GM21723 (cell line): ENCODE measurements around the gene CDON.
A peak's percentile ranks its signal among the peaks of the same experiment; 100 is the strongest.

Experiments
- ATAC-seq: cut with Tn5 transposase; IDR thresholded peaks from one replicate; pipeline ENCODE4 v1.9.1; 2021; ENCODE audit warnings: mild to moderate bottlenecking, moderate library complexity; ENCODE audit not compliant: unreplicated experiment

The CDON gene

DNA sequence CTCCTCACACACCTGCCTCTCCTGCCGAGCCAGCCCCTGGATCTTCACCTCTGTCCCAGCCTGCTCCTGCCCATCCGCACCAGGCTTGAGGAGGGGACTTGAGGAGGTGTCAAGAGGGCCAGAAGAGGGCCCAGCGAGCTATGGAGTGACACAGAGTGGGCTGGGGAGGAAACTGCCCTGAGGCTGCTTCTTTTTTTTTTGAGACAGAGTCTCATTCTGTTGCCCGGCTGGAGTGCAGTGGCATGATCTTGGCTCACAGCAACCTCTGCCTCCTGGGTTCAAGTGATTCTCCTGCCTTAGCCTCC, 21.9 kb upstream of the CDON start:
- no peak for ATAC-seq

DNA sequence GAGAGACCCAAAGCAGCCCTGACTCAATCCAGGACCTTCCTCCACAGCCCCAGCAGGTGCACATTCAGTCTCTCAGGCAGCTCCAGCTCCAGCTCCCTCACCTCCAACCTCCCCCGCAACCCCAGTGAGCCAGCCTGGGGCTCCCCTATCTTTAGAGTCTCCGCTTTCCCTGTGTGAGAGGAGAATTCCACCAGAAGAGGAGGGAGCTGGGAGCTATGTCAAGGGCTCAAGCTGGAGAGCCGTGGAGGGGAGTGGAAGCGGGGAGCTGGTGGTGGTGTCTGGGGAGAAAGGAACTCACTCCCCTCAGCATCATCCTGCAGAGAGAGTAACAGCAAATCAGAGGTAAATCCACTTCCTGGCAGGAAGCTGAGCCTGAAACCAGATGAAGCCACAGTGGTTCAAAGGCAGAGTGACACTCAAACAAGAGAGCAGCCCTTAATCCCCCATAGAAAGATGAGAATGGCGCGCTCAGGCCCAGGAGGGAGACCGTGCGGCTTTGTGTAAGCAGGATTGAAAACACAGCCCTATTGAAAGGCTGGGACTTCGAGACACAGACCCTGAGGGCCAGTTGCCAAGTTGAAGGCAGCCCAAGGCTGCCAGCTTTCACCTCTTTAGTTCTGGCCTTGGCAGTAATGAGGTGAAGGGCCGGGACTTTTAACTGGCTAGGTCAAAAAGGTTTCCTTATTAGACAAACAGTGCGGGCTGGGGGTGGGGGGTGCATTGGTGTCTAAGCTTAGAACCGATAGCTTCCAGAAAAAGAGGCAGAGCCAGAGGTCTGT, 21.4 kb upstream of the CDON start:
- ATAC-seq, result no peak

DNA sequence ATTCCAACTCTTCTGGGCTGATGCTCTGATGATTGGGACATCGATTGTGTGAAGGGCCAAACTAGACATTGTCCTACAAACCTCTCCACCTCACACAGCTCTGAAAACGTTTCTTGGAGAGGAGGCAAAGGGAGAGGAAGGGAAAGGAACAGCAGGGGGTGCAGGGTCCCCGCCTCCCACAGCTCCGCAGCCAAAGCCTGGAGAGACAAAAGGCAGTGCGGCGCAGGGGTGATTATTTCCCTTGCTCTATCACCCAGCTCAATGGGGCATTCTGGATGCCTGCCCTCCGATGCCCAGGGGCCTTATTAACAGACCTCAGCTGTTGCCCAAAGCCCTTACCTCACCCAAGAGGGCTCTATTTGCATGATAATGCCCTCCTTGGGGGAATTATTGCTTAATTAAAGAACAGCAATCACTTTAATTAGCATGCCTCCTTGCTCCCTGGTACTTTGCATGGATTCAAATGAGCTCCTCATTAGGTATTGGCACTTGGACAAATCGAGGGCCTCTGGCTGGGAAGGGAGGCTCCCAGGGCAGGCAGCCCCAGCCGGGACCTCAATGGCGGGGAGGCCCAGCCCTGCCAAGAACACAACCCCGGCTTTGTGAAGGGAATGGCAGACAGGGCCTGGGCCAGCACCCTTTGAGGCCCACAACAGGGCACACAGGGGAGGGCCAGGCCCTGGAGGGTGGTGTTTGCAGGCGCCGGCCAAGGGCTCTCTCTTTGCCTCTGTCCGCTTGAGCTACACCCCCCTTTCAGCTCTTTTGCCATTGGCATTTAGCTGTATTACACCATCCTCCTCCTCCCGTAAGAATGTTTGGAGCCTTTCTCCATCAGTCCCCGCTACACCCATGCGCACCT, 19.8 kb upstream of the CDON start:
- ATAC-seq, result no peak

DNA sequence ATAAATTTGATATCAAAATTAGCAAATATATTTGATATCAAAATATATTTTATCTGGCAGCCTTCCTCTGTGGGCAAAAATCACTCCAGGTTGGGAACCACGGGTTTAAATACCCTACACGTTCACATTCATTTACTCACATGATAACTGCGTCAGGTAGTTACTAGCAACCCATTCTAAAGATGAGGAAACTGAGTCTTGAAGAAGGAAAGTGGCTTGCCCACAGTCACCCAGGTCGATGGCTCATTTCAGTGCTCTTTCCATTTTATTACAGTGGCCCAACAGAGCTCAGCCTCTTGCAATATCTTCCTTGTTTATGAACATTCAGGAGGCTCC, 19.2 kb upstream of the CDON start:
- no peak for ATAC-seq

DNA sequence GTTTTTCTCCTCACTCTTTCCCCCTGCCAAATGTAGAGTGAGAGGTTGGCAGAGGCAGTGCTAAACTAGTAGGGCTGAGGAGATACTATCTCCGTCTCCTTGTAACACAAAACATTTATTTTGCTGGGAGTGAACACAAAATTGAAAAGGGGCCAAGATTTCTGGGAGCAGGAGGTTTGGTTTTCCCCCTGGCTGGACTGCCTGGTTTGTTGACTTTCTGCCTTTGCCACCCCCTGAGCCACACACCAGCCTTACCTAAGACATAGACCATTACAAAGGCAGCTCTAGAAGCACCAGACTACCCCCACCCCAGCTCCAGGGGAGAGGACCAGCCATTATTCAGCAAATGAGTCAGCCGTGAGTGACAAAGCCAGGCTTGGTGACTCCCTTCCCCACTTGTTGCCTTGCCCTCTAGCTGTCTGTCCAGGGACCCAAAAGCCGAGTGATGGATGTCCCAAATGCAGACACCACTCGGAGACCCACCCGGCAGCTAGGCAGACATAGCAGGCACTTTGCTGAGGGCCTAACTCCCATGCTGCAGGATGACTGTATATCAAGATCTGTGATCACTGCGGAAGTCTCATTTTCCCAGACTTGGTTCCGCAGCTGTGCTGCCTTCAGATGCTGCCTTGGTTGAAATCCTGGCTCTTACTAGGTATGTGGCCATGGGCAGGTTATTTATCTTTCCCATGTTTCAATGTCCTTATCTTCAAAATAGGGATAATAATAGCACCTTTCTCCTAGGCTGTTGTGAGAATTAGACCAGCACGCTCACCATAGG, 17.7 kb upstream of the CDON start:
- no peak for ATAC-seq

DNA sequence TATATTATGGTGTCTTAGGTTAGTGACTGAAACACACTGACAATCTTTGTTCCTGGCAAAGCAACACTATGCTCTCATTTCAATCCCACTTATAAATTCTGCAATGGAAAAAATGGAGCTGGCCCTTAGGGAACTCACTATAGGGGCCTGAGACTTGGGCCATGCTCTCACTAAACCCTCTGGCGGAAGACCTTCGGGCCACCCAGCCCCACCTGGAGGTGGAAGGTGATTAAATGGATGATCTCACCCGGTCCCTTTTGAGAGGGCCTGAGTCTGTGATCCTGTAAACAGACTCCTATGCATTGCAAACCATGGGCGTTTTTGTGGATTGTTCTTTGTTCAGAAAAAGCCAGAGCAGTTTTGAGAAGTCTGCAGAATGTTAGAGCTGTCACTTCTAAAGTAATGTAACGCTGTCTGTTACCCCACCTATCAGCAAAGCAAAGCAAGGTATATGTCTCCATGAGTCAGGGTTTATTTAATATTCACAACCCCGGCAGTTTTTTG, 17.0 kb upstream of the CDON start:
- ATAC-seq, result no peak

DNA sequence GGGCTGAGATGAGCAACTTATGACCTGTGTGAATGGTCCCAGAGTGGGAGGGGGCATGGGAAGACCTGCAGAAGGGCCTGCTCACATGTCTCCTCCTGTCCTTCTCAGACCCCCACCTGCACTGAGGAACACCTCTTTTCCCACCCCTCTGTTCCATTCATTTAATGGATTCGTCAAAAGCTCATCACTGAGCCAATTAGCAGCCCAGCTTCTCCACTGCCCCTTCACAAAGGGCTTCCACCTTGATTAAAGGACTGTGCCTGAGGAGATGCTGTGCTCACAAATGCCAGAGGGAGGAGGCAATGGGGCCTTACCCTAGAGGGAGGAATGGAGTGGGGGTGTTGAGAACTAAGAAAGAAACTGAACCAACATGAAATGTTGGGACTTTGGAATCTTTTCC, 14.0 kb upstream of the CDON start:
- ATAC-seq, result no peak

DNA sequence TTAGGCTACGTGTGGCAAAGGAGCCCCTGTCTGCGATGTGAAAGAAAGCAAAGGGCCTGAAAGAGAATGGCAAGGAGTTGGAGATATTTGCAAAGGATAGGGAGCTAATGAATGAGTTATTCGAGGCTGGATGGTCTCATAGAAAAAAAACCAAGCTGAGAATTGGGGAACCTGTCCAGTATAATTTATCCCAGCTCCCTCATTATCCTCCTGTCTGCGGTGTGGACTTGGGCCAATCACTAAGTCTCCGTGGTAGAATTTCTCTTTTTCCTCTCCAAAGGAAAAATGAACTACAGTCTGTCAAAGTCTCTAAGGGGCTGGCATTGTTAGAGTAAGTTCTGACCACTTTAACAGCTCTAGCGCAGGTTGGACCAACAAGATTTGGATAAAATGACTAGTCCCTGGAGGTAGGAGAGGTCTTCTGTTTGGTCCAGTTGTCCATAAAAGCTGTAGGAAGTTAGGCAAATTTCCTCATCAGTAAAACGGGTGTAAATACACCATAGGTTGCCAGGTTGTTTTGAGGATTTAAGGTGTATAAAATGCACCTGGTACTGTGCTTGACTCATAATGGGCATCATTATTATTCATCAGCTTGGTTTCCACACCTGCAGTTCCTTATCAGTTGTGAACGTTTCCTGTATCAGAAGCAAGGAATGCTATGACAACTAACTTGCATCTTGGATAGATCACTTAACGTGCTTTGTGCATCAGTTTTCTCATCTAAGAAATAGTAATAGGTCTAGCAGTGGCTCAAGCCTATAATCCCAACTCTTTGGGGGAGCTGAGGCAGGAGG, 10.3 kb upstream of the CDON start:
- ATAC-seq, result no peak

DNA sequence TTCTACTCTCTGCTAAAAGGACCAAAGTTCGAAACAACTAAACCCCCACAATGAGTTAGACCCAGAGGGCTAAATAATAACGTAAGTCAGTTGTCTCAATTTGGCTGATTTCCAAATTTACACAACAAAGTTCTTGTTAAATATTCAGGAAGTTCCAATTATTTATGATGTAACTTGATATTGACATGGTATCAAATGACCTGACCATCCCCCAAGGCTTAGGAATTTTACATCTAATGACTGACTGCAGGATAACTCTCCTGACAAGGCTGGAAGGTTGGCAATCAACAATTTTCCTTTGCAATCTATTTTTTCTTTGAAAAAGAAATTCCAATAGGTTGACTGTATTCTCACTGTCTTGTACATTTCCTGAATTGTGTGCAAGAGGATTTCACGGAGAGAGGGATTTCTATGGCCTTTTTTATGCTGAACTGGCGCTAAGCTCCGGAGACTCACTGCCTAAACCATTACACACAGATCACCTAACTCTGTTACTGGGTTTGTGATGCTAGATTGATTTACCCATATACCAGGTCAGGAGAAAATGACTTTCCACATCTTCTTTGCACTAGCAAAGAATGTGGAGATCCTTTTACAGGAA, 9.6 kb upstream of the CDON start:
- ATAC-seq, result no peak

DNA sequence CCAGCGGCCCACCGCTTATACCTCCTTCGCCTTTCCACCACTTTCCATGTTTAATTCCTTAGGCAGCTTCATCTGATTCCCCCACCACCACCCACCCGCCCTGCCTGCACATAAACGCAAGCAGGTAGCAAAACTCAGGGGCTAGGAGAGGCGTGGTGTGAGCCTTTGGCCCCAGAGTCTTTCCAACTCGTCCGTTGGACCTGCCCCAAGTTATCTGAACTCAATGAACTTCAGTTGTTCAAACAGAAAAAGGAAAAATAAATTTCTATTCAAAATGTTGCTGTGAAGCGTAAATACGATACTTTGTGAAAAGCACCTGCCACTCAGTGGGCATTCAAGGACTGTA, 814 bp upstream of the CDON start:
- ATAC-seq, result no peak

DNA sequence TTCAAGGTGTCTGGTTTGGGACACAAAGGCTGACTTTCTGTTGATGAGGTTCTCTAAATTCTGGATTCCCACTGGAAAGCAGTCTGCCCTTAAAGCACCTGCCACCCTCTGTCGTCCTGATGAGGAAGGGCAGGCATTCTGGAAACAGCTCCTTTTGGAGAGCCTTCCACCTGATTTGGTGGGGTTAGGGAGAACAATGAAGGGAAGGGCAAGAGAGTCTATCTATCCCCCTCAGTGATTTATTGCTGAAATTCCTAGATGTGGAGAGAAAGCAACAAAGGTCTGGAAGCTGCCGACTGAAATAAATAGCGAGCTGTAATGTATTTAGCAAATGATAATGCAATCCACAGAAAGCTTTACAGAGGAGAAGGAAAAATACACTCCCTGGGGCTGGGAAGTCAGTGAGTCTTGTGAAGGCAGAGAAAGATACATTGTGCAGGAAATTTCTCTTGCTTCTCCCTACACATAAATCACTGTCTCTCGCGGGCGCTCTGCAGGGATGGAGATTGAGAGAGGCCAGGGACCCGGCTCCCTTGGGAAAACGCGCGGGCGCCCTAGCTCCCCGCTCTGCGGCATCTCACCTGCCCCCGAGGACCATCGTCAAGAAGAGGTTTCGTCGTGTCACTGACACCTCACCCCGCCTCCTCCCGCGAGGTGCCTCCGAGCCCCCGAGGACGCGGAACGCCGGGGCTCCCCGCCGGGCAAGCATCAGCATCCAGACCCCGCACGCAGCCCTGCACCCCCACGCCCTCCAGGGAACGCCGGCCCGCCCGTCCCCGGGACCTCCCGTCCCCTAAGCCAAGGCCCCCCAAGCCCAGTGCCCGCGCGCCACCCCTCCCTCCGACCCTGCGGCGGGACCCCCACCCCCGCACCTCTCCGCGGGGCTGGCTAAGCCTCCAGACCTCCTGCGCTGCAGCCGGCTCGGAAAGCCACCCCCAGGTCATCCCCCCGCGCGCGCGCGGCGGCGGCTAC, 673 bp downstream of the CDON start:
- ATAC-seq, result peak; percentile 2

DNA sequence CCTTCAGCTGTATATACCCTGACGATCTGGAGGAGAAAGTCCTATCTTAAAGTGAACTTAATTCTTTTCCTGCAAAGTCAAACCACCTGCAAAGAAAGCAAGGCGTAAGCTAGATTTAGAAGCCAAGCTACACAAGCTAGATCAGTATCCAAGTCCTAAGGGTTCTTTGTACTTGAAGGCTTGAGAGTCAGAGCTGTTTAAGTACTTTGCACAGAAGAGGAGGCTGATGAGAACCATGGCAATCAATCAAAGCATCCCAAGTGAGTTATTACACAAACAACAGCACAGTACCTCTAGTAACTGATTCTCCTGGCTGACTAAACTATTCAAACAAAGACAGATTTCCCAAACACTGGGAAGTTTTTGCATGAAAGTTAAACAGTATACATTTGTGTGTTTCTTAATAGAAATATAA, 1.9 kb downstream of the CDON start:
- ATAC-seq, result no peak

DNA sequence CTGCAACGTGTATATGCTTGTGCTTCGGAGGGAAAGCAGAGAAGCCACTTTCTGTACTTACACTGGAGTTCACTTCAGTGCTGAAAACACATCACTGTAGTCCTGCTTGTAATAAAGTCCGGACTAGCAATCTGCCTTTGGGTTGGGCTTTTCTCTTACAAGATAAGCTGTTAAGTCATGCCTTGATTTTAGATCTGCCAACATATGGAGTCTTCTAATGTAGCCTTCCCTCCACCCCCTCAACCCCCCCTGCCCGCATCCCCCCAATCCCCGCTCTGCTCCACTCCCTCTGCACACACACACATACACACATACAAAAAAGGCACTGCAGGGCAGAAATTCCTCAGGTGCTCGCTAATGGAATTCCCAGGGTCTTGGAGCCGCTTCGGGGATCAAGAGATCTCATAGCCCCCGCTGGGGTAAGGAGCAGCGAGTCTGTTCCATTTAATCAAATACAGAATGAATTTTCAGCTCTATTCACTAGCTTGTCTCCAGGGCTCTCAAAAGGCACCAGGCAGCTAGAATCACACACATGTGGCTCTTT, 3.4 kb downstream of the CDON start:
- ATAC-seq, result no peak

DNA sequence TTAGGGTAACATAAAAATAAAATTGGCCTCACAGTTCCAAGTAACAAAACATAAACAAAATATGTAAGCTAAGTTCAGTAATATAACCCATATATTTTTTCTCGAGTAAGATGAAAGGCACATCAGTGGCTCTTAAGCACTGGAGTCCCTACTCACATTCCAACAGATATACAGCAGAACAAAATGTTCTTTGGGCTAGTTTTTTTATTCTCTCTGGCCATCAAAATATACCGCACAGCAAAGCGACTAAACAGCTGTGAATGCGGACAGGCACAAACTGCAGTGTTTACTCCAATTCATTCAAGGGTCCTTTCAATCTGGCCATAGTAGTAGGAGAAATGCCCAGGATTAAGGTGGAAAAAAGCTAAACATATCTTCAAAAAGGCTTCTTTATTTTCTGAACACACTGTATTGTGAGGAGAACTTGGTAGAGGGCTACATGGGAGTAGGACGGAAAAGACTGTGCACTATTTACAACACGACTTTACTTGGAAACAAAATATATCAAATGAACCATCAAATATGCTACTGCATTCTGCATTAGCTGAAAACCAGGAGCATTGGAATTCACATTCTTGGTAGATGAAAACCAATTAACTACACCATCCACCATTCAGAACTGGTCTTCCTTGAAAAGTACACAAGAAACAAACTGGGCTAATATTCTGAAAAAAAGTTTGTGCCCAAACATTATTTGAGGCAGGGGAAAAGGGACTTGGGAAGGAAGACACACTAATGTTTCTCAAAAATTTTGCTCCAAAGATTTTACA, 4.4 kb downstream of the CDON start:
- no peak for ATAC-seq

DNA sequence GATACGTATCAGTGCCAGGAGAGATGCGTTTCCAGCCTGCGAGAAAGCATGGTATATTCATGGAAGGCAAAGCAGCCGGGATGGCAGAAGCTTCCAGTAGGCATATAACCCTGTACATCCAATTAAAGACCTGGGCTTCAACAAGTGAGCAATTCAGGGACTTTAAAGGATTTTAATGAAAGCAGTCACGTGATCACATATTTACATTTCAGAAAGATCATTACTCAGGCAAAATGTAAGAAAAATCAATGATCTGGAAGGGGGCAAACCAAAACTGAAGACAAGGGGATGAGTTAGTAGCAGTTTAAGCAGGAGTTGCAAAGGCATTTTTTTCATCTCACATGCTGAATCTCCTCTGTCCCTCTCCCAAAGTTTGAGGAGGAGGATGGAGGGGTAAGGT, 7.8 kb downstream of the CDON start:
- ATAC-seq, result no peak

DNA sequence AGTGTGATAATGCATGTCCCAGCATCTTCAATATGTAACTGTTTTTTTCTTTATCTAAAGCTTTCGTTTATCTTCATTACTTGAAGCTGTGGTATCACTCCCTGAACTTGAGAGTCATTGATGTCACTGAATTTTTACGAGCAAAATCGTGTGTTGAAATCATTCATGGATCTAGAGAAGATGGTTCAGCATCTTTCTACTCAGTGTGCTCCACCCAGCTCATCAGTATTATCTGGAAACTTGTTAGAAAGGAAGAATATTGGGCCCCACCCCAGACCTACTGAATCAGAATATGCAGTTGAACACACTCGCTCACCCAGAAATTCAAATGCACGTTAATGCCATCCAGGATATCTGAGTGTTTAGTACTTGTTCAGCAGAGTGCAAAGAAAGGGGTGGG, 8.3 kb downstream of the CDON start:
- no peak for ATAC-seq

DNA sequence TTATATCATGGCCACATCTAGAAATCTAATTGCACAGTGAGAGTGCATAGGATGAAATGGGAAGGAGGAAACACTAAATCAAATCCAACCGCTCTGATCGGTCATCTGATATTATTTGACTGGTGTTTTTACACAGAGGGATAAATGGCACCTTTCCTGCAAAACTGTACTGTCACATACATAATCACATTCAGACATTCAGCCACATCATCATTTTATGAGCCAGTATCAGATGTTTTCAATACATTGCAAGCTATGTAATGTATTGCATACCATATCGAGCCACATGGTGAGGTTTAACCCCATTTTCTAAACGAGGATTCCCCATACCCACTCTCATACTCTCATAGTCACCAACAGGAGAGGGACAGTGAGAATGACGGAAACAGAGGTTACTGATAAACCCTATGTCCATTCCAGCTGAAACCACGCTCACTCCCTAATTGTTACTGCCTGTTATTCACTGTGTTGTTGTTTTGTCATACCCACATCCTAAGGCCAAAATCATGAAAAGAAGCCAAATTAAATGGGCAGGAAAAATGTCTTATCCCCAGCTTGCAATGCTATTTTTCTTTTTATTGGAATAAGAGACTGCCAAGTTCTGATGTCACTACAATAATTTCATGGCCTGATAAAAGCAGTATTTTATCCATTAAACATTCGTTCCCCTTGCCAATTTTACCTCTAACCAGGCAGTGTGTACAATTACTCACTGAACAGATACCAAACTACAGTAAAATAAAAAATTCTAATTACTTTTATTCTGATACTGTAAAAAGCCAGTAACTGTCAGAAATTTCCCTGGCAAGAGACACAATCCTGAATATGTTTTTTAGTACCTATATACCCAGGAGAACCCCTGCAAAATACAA, 9.0 kb downstream of the CDON start:
- ATAC-seq, result no peak
